ENCODE data around the gene KDM2A.
A peak's percentile ranks its signal among the peaks of the same experiment; 100 is the strongest.

DNA sequence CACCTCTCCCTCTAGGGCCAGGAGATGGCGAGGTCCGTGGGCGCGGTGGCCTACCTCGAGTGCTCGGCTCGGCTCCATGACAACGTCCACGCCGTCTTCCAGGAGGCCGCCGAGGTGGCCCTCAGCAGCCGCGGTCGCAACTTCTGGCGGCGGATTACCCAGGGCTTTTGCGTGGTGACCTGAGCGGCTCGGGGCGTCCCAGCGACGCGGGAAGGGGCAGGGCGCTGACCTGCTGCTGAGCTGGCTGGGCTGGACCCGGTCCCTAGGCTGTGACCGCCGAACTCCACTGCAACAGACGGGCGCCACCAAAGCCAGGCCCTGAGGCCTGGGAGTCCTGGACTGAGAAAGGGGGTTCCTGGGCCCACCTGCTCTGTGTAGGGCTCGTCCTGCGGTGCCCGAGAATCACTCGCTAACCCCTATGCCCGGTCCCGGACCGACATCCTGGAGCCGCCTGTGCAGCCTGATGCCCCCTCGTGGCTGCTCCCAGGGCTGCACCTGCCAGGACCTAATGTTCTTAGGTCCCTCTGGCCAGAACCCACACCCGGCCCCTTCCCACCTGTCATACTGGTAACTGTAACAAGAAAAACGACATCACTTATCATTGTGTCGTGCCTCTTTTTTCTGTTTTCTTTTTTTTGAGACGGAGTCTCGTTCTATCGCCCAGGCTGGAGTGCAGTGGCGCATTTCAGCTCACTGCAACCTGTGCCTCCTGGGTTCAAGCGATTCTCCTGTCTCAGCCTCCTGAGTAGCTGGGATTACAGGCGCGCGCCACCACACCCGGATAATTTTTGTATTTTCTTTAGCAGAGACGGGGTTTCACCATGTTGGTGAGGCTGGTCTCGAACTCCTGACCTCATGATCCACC lies 47.4 kb upstream of the KDM2A start:
- TF ChIP-seq YY1 (tag by site-specific recombination; IDR thresholded peaks at IDR 0.05) (no peak), ZNF561 (tag by site-specific recombination; IDR thresholded peaks at IDR 0.05; ENCODE audit: borderline replicate concordance) (no peak), KLF10 (tag by site-specific recombination; IDR thresholded peaks at IDR 0.05) (no peak), ZNF350 (tag by site-specific recombination; IDR thresholded peaks at IDR 0.05) (no peak), MEIS1 (CRISPR knock-in tag; IDR thresholded peaks at IDR 0.05; ENCODE audit: borderline replicate concordance) (no peak), ZNF169 (tag by site-specific recombination; IDR thresholded peaks at IDR 0.05) (no peak)
- TF ChIP-seq, protein P1, sequence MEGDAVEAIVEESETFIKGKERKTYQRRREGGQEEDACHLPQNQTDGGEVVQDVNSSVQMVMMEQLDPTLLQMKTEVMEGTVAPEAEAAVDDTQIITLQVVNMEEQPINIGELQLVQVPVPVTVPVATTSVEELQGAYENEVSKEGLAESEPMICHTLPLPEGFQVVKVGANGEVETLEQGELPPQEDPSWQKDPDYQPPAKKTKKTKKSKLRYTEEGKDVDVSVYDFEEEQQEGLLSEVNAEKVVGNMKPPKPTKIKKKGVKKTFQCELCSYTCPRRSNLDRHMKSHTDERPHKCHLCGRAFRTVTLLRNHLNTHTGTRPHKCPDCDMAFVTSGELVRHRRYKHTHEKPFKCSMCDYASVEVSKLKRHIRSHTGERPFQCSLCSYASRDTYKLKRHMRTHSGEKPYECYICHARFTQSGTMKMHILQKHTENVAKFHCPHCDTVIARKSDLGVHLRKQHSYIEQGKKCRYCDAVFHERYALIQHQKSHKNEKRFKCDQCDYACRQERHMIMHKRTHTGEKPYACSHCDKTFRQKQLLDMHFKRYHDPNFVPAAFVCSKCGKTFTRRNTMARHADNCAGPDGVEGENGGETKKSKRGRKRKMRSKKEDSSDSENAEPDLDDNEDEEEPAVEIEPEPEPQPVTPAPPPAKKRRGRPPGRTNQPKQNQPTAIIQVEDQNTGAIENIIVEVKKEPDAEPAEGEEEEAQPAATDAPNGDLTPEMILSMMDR (tag by site-specific recombination; IDR thresholded peaks at IDR 0.05), result peak; percentile 34; the same call in 1 of the 2 replicates
- TF ChIP-seq, protein P2, sequence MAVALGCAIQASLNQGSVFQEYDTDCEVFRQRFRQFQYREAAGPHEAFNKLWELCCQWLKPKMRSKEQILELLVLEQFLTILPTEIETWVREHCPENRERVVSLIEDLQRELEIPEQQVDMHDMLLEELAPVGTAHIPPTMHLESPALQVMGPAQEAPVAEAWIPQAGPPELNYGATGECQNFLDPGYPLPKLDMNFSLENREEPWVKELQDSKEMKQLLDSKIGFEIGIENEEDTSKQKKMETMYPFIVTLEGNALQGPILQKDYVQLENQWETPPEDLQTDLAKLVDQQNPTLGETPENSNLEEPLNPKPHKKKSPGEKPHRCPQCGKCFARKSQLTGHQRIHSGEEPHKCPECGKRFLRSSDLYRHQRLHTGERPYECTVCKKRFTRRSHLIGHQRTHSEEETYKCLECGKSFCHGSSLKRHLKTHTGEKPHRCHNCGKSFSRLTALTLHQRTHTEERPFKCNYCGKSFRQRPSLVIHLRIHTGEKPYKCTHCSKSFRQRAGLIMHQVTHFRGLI (tag by site-specific recombination; IDR thresholded peaks at IDR 0.05), result no peak
- TF ChIP-seq, protein P3, sequence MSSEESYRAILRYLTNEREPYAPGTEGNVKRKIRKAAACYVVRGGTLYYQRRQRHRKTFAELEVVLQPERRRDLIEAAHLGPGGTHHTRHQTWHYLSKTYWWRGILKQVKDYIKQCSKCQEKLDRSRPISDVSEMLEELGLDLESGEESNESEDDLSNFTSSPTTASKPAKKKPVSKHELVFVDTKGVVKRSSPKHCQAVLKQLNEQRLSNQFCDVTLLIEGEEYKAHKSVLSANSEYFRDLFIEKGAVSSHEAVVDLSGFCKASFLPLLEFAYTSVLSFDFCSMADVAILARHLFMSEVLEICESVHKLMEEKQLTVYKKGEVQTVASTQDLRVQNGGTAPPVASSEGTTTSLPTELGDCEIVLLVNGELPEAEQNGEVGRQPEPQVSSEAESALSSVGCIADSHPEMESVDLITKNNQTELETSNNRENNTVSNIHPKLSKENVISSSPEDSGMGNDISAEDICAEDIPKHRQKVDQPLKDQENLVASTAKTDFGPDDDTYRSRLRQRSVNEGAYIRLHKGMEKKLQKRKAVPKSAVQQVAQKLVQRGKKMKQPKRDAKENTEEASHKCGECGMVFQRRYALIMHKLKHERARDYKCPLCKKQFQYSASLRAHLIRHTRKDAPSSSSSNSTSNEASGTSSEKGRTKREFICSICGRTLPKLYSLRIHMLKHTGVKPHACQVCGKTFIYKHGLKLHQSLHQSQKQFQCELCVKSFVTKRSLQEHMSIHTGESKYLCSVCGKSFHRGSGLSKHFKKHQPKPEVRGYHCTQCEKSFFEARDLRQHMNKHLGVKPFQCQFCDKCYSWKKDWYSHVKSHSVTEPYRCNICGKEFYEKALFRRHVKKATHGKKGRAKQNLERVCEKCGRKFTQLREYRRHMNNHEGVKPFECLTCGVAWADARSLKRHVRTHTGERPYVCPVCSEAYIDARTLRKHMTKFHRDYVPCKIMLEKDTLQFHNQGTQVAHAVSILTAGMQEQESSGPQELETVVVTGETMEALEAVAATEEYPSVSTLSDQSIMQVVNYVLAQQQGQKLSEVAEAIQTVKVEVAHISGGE (tag by site-specific recombination; conservative IDR thresholded peaks at IDR 0.05; ENCODE audit: low read depth), result no peak
